Measurements from ENCODE around the gene MED13L. TPM values are rescaled to one million over a fixed set of nuclear protein-coding genes. Genes with fewer than 3 reads are reported as not detected.

Gene MED13L
- total RNA-seq, 2 experiments from 2014 or later, result 203 to 208 TPM

DNA sequence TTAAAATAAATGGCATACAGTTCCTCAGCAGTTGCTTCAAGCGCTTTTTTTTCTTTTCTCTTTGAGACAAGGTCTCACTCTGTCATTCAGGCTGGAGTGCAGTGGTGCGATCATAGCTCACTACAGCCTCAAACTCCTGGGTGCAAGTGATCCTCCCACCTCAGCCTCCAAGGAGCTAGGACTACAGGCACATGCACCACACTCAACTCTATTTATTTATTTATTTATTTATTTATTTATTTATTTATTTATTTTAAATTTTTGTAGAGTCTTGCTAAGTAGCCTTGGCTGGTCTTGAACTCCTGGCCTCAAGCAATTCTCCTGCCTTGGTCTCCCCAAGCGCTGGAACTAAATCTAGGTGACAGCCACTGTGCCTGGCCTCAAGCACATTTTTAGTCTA is 132.0 kb downstream of the MED13L start:
- peaks cover 0 to 8% of the 10 kb centered on the region in 2 experiments for H3K9me3 ChIP-seq (ENCODE audit: control insufficient read depth in 1 of 2, insufficient read depth in 1 of 2, low read length in 2 of 2)
- DNase-seq (no peak), ATAC-seq (ENCODE audit: poor library complexity) (no peak)
- Mint-ChIP-seq H3K4me3 (no peak overlapping the region), H3K4me1 (ENCODE audit: low read depth) (peaks cover 55% of the 10 kb centered on the region), H3K27ac (no peak overlapping the region), H3K36me3 (ENCODE audit: low read depth) (no peaks in the 10 kb centered on the region), H3K9me3 (no peaks in the 10 kb centered on the region), H3K27me3 (no peaks in the 10 kb centered on the region)
- H3K4me3 ChIP-seq (ENCODE audit: low read length), result no peak overlapping the region
- intact Hi-C loops (cut with DNase I, micrococcal nuclease), result loop anchor here in 1 of 2 experiments (10.0 kb wide), 1 partner anchor 89 kb away; no protein-coding TSS in a partner anchor
- H3K27ac ChIP-seq (ENCODE audit: low read depth in 1 of 2, low read length in 2 of 2), result no peak overlapping the region
- ChIA-PET POLR2A (no interaction called here), CTCF (interaction anchor here (1.1 to 1.2 kb wide), 2 partner anchors 12 to 14 kb away, joined by 3 read pairs; no protein-coding TSS in a partner anchor)
- H3K27me3 ChIP-seq (ENCODE audit: control insufficient read depth in 1 of 2, insufficient read depth in 2 of 2, low read length in 2 of 2), result no peaks in the 10 kb centered on the region
- TF ChIP-seq, protein P1, sequence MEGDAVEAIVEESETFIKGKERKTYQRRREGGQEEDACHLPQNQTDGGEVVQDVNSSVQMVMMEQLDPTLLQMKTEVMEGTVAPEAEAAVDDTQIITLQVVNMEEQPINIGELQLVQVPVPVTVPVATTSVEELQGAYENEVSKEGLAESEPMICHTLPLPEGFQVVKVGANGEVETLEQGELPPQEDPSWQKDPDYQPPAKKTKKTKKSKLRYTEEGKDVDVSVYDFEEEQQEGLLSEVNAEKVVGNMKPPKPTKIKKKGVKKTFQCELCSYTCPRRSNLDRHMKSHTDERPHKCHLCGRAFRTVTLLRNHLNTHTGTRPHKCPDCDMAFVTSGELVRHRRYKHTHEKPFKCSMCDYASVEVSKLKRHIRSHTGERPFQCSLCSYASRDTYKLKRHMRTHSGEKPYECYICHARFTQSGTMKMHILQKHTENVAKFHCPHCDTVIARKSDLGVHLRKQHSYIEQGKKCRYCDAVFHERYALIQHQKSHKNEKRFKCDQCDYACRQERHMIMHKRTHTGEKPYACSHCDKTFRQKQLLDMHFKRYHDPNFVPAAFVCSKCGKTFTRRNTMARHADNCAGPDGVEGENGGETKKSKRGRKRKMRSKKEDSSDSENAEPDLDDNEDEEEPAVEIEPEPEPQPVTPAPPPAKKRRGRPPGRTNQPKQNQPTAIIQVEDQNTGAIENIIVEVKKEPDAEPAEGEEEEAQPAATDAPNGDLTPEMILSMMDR (IDR thresholded peaks at IDR 0.05), result no peak
- peaks cover 13% of the 10 kb centered on the region for H3K4me1 ChIP-seq (ENCODE audit: insufficient read depth, low read length)
- H3K36me3 ChIP-seq (ENCODE audit: insufficient read depth, low read length), result no peaks in the 10 kb centered on the region

- Mint-ChIP-seq H3K9me3 (no peaks in the 10 kb centered on the region), H3K27me3 (no peaks in the 10 kb centered on the region), H3K4me1 (ENCODE audit: low read depth) (peaks cover 51% of the 10 kb centered on the region), H3K36me3 (ENCODE audit: low read depth) (no peaks in the 10 kb centered on the region), H3K27ac (peak overlapping the region; percentile 3), H3K4me3 (peak overlapping the region; percentile 12)
- Histone ChIP-seq H3K4me1 (ENCODE audit: insufficient read depth, low read length) (peaks cover 13% of the 10 kb centered on the region), H3K4me3 (ENCODE audit: low read length) (no peak overlapping the region), H3K27ac (ENCODE audit: low read depth in 1 of 2, low read length in 2 of 2) (no peak overlapping the region), H3K9me3 (ENCODE audit: control insufficient read depth in 1 of 2, insufficient read depth in 1 of 2, low read length in 2 of 2) (peaks cover 0 to 8% of the 10 kb centered on the region in 2 experiments), H3K27me3 (ENCODE audit: control insufficient read depth in 1 of 2, insufficient read depth in 2 of 2, low read length in 2 of 2) (no peaks in the 10 kb centered on the region), H3K36me3 (ENCODE audit: insufficient read depth, low read length) (no peaks in the 10 kb centered on the region)
- ATAC-seq (ENCODE audit: poor library complexity), result no peak
- intact Hi-C loops (cut with DNase I, micrococcal nuclease), result loop anchor here (5.0 to 10.0 kb wide), 4 partner anchors 38 to 563 kb away; no protein-coding TSS in a partner anchor
- TF ChIP-seq, protein P1 (IDR thresholded peaks at IDR 0.05), result no peak
- POLR2A ChIA-PET, result no interaction called here
- no peak for DNase-seq
- CTCF ChIA-PET, result interaction anchor here (1.4 kb wide), 1 partner anchor 35 kb away, joined by 4 read pairs; no protein-coding TSS in a partner anchor
Measured at GRCh38 chr12:116144384-116144783, 133.1 kb downstream of the MED13L start.

GRCh38 chr12:116143909-116144308 is 133.6 kb downstream of the MED13L start:
- CTCF ChIA-PET, result interaction anchor here (0.7 to 1.4 kb wide), 2 partner anchors 14 to 34 kb away, joined by 3 to 4 read pairs; no protein-coding TSS in a partner anchor
- Mint-ChIP-seq H3K36me3 (ENCODE audit: low read depth) (no peaks in the 10 kb centered on the region), H3K9me3 (no peaks in the 10 kb centered on the region), H3K4me1 (ENCODE audit: low read depth) (peaks cover 49% of the 10 kb centered on the region), H3K4me3 (no peak overlapping the region), H3K27ac (peak overlapping the region; percentile 13), H3K27me3 (no peaks in the 10 kb centered on the region)
- DNase-seq, result no peak
- TF ChIP-seq, protein P1 (IDR thresholded peaks at IDR 0.05), result no peak
- Histone ChIP-seq H3K27me3 (ENCODE audit: control insufficient read depth in 1 of 2, insufficient read depth in 2 of 2, low read length in 2 of 2) (no peaks in the 10 kb centered on the region), H3K27ac (ENCODE audit: low read depth in 1 of 2, low read length in 2 of 2) (no peak overlapping the region), H3K4me1 (ENCODE audit: insufficient read depth, low read length) (peaks cover 13% of the 10 kb centered on the region), H3K9me3 (ENCODE audit: control insufficient read depth in 1 of 2, insufficient read depth in 1 of 2, low read length in 2 of 2) (peaks cover 0 to 8% of the 10 kb centered on the region in 2 experiments), H3K36me3 (ENCODE audit: insufficient read depth, low read length) (no peaks in the 10 kb centered on the region), H3K4me3 (ENCODE audit: low read length) (no peak overlapping the region)
- peak; percentile 17 for ATAC-seq (ENCODE audit: poor library complexity)
- POLR2A ChIA-PET, result no interaction called here
- intact Hi-C loops (cut with DNase I, micrococcal nuclease), result loop anchor here (5.0 to 10.0 kb wide), 4 partner anchors 38 to 563 kb away; no protein-coding TSS in a partner anchor
